ENCODE results near the gene RNF40. TPM values are rescaled to one million over a fixed set of nuclear protein-coding genes. Genes with fewer than 3 reads are reported as not detected.

The RNF40 gene
- total RNA-seq, 1 experiment from 2014 or later: 90.3 TPM

- no peak for TF ChIP-seq SIN3A (IDR thresholded peaks at IDR 0.05; ENCODE audit: low read depth)
- ChIA-PET CTCF (no interaction called here), POLR2A (no interaction called here), RAD21 (ENCODE audit: low non-redundant PET in 1 of 2, low total read pairs in 2 of 2, uncharacterized antibody in 2 of 2, unreplicated experiment in 2 of 2) (no interaction called here)
- Histone ChIP-seq H3K4me1 (ENCODE audit: control insufficient read depth in 1 of 2, insufficient read depth in 2 of 2, low read length in 2 of 2) (no peaks in the 10 kb centered on the region), H3K27ac (ENCODE audit: low read depth, low read length) (no peak overlapping the region), H3K4me3 (replicated peaks in 1 of 2; ENCODE audit: low read depth in 1 of 2, low read length in 2 of 2) (no peak overlapping the region), H3K79me2 (ENCODE audit: insufficient read depth, low read length) (peaks cover 76% of the 10 kb centered on the region), H3K36me3 (ENCODE audit: control insufficient read depth in 1 of 2, insufficient read depth in 2 of 2, low read length in 2 of 2) (peaks cover 69 to 82% of the 10 kb centered on the region in 2 experiments), H3K4me2 (ENCODE audit: low read length) (no peak overlapping the region), H3K9ac (ENCODE audit: low read length) (no peak overlapping the region), H3K9me3 (ENCODE audit: control insufficient read depth in 1 of 2, insufficient read depth in 1 of 2, low read depth in 1 of 2, low read length in 2 of 2) (no peaks in the 10 kb centered on the region), H3K9me2 (ENCODE audit: insufficient read depth) (no peaks in the 10 kb centered on the region), H2AFZ (ENCODE audit: low read depth, low read length, poor library complexity, severe bottlenecking) (no peak overlapping the region), H4K20me1 (ENCODE audit: insufficient read depth) (peaks cover 10% of the 10 kb centered on the region; the same call in 1 of the 2 replicates), H3K27me3 (ENCODE audit: insufficient read depth, low read length) (no peaks in the 10 kb centered on the region)
- ATAC-seq (no peak), DNase-seq (ENCODE audit: low read depth, low spot score) (no peak)
- intact Hi-C loops (cut with micrococcal nuclease): no loop called here
- BruUV-seq (replicated peaks): no TSS peak
Measured at GRCh38 chr16:30715750-30716445, 46.2 kb upstream of the RNF40 start.

GRCh38 chr16:30720086-30720485, 42.0 kb upstream of the RNF40 start:
- RAD21 ChIA-PET (ENCODE audit: low non-redundant PET in 1 of 2, low total read pairs in 2 of 2, uncharacterized antibody in 2 of 2, unreplicated experiment in 2 of 2): no interaction called here
- Histone ChIP-seq H4K20me1 (ENCODE audit: insufficient read depth) (peaks cover 10% of the 10 kb centered on the region; the same call in 1 of the 2 replicates), H3K4me2 (ENCODE audit: low read length) (no peak overlapping the region), H3K4me1 (ENCODE audit: control insufficient read depth in 1 of 2, insufficient read depth in 2 of 2, low read length in 2 of 2) (no peaks in the 10 kb centered on the region), H3K9me3 (ENCODE audit: control insufficient read depth in 1 of 2, insufficient read depth in 1 of 2, low read depth in 1 of 2, low read length in 2 of 2) (no peaks in the 10 kb centered on the region), H3K27ac (ENCODE audit: low read depth, low read length) (no peak overlapping the region), H3K9ac (ENCODE audit: low read length) (no peak overlapping the region), H3K27me3 (ENCODE audit: insufficient read depth, low read length) (no peaks in the 10 kb centered on the region), H3K9me2 (ENCODE audit: insufficient read depth) (no peaks in the 10 kb centered on the region), H3K36me3 (ENCODE audit: control insufficient read depth in 1 of 2, insufficient read depth in 2 of 2, low read length in 2 of 2) (peaks cover 83 to 88% of the 10 kb centered on the region in 2 experiments), H2AFZ (ENCODE audit: low read depth, low read length, poor library complexity, severe bottlenecking) (no peak overlapping the region), H3K4me3 (replicated peaks in 1 of 2; ENCODE audit: low read depth in 1 of 2, low read length in 2 of 2) (no peak overlapping the region), H3K79me2 (ENCODE audit: insufficient read depth, low read length) (peaks cover 73% of the 10 kb centered on the region)
- ATAC-seq (no peak), DNase-seq (ENCODE audit: low read depth, low spot score) (no peak)
- CTCF ChIA-PET: no interaction called here
- BruUV-seq (replicated peaks): no TSS peak
- intact Hi-C loops (cut with micrococcal nuclease): no loop called here
- POLR2A ChIA-PET: no interaction called here
- TF ChIP-seq ZNF274 (IDR thresholded peaks at IDR 0.05; ENCODE audit: low read depth, low read length) (no peak), ZFX (IDR thresholded peaks at IDR 0.05) (no peak), POLR2AphosphoS5 (IDR thresholded peaks at IDR 0.05; ENCODE audit: low read depth, low read length) (no peak), SRF (IDR thresholded peaks at IDR 0.05; ENCODE audit: low read depth) (no peak), JUND (IDR thresholded peaks at IDR 0.05) (no peak), EZH2phosphoT487 (IDR thresholded peaks at IDR 0.05; ENCODE audit: borderline replicate concordance) (no peak), EGR1 (IDR thresholded peaks at IDR 0.05; ENCODE audit: low read depth) (no peak), FOSL1 (IDR thresholded peaks at IDR 0.05; ENCODE audit: low read depth) (no peak), EZH2 (IDR thresholded peaks at IDR 0.05) (no peak), TCF7L2 (IDR thresholded peaks at IDR 0.05; ENCODE audit: borderline replicate concordance, extremely low read depth, insufficient read depth, insufficient read length) (no peak), RAD21 (IDR thresholded peaks at IDR 0.05; ENCODE audit: low read depth) (no peak)
- TF ChIP-seq, protein P1, sequence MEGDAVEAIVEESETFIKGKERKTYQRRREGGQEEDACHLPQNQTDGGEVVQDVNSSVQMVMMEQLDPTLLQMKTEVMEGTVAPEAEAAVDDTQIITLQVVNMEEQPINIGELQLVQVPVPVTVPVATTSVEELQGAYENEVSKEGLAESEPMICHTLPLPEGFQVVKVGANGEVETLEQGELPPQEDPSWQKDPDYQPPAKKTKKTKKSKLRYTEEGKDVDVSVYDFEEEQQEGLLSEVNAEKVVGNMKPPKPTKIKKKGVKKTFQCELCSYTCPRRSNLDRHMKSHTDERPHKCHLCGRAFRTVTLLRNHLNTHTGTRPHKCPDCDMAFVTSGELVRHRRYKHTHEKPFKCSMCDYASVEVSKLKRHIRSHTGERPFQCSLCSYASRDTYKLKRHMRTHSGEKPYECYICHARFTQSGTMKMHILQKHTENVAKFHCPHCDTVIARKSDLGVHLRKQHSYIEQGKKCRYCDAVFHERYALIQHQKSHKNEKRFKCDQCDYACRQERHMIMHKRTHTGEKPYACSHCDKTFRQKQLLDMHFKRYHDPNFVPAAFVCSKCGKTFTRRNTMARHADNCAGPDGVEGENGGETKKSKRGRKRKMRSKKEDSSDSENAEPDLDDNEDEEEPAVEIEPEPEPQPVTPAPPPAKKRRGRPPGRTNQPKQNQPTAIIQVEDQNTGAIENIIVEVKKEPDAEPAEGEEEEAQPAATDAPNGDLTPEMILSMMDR (IDR thresholded peaks at IDR 0.05 in 2 of 3, conservative IDR thresholded peaks at IDR 0.05 in 1 of 3; ENCODE audit: borderline replicate concordance in 1 of 3, insufficient read depth in 1 of 3, low read depth in 2 of 3, low read length in 2 of 3): no peak
- TF ChIP-seq, protein P2, sequence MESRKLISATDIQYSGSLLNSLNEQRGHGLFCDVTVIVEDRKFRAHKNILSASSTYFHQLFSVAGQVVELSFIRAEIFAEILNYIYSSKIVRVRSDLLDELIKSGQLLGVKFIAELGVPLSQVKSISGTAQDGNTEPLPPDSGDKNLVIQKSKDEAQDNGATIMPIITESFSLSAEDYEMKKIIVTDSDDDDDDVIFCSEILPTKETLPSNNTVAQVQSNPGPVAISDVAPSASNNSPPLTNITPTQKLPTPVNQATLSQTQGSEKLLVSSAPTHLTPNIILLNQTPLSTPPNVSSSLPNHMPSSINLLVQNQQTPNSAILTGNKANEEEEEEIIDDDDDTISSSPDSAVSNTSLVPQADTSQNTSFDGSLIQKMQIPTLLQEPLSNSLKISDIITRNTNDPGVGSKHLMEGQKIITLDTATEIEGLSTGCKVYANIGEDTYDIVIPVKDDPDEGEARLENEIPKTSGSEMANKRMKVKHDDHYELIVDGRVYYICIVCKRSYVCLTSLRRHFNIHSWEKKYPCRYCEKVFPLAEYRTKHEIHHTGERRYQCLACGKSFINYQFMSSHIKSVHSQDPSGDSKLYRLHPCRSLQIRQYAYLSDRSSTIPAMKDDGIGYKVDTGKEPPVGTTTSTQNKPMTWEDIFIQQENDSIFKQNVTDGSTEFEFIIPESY (IDR thresholded peaks at IDR 0.05; ENCODE audit: extremely low read depth, insufficient replicate concordance, low read length): no peak
